HG03108 (cell line): Measurements from ENCODE around the gene LRSAM1.

ENCODE experiments used
- ATAC-seq: cut with Tn5 transposase; IDR thresholded peaks from one replicate; pipeline ENCODE4 v1.9.1; 2021; ENCODE audit warnings: moderate library complexity; ENCODE audit not compliant: unreplicated experiment

LRSAM1 gene

GRCh38 chr9:127548352-127548881 is 97.1 kb downstream of the LRSAM1 start:
- ATAC-seq: no peak

GRCh38 chr9:127549218-127549617 is 97.9 kb downstream of the LRSAM1 start:
- ATAC-seq: no peak

- no peak for ATAC-seq
These were observed 98.4 kb downstream of the LRSAM1 start for GRCh38 chr9:127549751-127550150.

GRCh38 chr9:127550282-127550681 is 99.0 kb downstream of the LRSAM1 start:
- ATAC-seq: no peak

- ATAC-seq: no peak
These were observed 99.4 kb downstream of the LRSAM1 start for GRCh38 chr9:127550751-127551150.
